GM11168 (cell line): ENCODE measurements around the gene FAM78A.
"Not testable (repeated sequence)": the region's sequence is repeated elsewhere in the genome, so short reads cannot be mapped to it uniquely, and the experiment has no call there.

Source experiments
- in situ Hi-C: fragments of 300-500 bp; cut with MboI; formaldehyde crosslinking; loops from one replicate; pipeline ENCODE4 v1.12.0; 2022; ENCODE audit warnings: low sequenced_read_pairs; ENCODE audit not compliant: unreplicated experiment

Gene FAM78A

DNA sequence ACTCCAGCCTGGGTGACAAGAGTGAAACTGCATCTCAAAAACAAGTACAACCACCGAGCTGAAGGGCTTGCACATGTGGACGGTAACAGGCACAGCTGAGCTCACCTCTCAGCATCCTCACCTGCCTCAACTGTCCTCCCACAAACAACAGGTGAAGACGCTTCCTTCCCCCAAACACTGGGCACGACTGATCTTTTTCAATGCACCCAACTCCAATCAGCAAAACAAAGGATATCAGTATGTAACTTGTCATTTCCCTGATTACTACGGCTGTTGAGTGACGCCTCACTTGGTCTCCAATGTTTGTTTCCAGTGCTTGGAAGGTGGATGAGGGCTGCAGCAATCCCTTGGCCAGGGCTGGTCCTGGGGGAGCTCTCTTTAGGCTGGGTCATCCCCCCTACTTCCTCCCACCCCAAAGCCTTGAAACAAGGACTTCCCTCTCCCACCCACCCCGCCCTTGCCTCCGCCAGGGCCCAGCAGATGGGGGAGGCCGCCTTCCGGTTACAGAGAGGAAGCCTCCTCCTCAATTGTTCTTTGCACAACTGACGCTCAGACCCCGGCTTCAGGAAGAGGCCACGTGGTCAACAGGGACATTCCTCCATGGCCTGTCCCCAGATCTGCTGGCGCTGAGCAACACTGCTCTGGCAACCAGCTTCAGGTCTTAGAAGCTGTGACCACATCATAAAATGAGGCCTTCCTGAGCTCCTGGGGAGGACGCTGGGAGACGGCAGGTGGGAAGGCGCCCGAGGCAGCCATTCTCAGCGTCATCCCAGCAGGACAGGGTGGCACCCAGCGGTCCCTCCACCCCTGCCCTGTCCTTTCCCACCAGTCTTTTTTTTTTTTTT is 5.9 kb downstream of the FAM78A start:
- in situ Hi-C loops: no loop called here

DNA sequence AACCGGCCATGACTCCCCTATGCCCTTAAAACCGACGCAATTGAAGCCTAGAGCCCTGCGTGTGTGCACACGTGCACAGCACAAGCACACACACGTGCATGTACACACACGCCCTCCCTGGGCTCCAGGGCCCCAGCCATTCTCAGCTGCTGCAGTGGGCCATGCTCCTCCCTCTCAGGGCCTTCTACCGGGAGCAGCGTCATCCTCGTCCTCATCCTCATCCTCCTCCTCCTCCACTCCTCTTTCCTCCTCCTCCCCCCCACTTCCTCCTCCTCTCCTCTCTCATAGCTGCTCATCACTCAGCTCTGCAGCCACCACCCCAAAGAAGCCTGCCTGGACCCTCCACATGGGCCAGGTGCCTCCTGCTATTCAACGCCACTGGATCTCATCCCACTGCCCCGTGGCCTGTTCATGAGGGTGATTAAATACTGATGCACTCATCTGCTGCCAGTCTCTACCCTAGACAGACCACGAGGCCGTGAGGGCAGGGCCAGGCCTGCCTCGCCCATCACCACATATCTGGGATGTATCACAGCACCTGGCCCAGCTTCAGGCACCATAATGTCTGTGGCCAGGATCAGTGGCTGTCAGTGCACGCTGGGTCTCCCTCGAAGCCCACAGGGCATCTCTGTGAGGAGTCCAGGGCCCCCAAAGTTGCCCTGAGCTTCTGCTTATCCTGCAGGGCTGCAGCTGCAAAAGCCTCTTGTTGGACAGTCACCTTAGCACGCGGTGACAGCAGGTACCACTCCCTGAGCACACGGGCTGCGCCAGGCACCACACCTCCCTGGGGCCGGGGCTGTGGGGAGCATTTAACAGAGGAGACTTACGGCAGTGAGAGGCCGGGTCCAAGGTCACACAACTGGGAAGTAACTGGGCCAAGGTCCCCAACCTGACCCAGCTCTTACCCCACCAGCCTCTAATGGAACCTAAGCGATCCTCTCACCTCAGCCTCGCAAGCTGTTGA is 9.8 kb downstream of the FAM78A start:
- in situ Hi-C loops: no loop called here

DNA sequence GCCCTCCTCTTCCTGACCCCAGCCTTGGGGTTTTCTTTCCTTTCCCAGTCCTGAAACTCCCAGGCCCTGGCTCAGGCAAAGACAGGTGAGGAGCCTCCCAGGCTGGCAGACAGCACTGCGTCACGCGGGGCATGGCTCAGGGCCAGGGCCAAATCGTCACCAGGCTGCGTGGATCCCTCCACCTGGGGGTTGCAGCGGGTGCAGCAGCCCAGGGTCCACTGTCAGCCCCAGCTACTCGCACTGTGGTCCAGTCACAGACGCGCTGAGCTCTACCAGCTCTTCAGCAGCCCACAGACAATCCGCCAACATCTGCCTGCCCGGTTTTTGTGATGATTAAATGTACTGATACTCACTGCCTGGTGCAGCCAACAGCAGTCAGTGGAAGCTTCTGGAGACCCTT is 12.1 kb downstream of the FAM78A start:
- in situ Hi-C loops: no loop called here

DNA sequence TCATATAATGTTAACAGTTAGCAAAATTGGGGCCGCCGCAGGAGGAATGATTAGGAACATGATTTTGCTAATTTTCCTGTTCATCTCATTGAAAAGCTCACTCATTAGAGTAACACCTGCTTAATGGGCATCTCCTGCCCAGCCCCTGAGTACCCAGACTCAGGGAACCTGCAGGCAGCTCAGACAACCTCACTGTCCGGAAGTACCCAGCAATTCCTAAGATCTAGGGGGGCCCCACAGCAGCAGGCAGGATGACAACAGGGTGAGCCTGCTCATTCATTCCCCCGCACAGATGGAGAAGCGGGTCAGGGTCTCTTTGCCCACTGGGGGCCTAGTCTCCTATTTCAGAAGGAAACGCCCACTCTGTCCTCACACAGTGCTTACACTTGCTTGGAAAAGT is 12.6 kb downstream of the FAM78A start:
- in situ Hi-C loops: no loop called here

DNA sequence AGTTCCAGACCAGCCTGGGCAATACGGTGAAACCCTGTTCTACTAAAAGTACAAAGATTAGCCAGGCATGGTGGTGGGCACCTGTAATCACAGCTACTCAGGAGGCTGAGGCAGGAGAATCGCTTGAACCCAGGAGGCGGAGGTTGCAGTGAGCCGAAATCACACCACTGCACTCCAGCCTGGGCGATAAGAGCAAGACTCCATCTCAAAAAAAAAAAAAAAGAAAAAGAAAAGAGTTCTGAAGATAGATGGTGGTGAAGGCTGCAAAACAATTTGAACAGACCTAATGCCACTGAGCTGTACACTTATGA is 13.3 kb downstream of the FAM78A start:
- in situ Hi-C loops: not testable (repeated sequence)

DNA sequence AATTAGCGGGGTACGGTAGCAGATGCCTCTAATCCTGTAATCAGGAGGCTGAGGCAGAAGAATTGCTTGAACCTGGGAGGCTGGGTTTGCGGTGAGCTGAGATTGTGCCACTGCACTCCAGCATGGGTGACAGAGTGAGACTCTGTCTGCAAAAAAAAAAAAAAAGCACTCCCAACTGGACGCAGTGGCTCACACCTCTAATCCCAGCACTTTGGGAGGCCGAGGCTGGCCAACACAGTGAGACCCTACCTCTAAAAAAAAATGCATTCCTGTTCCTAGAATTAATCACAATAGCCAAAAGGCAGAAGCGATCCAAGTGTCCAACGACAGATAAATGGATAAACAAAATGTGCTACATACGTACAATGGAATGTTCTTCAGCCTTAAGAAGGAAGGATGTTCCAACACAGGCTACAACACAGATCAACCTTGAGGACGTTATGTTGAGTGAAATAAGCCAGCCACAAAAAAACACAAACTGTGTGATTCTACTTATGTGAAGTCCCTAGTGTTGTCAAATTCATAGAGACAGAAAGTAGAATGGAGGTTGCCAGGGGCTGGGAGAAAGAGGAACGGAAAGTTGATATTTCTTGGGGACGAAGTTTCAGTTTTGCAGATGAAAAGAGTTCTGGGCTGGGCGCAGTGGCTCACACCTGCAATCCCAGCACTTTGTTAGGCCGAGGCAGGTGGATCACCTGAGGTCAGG is 13.8 kb downstream of the FAM78A start:
- in situ Hi-C loops: no loop called here

DNA sequence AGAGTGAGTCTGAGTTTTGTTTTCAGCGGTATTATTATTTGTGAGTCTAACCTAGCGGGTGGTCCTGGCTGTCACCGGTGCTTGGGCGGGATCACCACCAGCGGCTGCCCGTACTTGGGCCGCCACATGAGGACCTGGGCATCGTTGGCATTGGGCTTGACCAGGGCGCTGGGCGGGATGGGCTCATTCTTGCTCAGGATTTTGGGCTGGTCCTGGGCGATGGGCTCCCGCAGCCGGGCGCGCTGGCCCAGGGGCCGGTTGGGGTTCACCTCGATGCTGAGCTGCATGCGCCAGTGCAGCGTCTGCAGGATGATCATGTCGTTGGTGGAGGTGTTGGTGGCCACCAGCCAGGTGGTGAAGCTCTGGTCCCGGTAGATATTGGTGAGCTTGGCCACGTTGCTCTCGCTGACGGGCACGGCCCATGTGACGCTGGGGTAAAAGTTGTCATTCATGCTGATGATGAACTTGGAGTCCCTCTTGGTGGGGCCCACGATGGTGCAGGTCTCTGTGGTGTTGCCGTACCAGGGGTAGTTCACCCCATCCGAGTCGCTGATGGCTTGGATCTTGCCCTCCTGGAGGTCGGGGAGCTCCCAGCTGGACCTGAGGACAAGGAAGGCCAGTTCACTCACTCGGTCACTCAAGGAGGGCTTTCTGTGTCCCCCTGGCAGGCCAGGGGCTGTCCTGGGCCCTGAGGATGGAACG is 15.4 kb downstream of the FAM78A start:
- in situ Hi-C loops: no loop called here

DNA sequence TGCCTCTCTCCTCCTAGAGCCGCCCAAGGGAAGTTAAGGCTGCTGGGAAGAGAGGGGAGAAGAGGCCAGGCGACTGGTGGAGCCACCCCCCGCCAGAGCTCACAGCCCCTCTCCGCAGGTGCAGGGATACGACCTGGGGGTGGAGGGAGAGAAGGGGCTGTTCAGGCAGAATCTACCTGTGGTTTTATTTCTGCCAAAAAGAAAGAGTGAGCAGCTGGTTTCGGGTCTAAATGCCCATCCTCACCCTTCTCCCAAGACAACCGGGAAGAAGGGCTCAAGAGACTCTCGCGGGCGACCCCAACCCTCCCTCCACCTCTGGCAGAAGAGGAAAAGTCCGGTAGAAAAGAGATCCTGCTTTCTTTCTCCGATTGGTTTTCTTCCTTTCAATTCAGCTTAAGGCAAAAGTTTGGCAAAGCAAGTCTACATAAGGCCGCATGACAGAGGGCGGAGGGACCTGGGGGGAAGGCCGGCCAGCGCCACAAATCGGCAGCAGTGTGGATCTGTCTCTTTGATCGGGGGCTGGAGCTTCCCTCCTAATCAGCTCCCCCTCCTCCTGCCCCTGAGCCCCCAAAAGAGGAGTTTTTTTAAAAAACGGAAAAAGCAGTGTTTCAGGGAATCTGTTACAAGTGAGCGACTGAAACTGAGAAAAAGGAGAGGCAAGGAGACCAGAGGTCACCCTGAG is 16.3 kb downstream of the FAM78A start:
- in situ Hi-C loops: no loop called here

DNA sequence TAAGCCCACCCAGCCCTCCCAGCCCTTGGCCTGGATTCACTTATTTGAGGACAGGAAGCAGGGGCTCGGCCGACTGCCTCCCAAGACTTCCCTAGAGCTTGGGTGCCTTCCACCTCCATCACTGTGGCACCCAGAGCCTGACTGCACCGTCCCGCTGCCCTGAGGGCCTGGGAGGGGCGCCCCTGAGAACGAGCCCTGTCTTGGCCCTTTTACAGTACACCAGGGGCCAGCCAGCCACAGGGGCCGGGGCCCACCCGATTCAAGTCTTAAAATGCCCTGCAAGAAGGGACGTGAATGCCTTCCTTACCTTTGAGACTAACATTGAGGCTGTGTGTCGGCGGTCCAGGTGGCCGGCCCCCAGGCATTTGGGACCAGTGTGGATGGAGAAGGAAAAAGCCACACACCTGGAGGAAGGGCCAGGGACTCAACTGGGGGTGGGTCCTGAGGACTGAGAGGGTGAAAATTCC is 16.8 kb downstream of the FAM78A start:
- in situ Hi-C loops: no loop called here

DNA sequence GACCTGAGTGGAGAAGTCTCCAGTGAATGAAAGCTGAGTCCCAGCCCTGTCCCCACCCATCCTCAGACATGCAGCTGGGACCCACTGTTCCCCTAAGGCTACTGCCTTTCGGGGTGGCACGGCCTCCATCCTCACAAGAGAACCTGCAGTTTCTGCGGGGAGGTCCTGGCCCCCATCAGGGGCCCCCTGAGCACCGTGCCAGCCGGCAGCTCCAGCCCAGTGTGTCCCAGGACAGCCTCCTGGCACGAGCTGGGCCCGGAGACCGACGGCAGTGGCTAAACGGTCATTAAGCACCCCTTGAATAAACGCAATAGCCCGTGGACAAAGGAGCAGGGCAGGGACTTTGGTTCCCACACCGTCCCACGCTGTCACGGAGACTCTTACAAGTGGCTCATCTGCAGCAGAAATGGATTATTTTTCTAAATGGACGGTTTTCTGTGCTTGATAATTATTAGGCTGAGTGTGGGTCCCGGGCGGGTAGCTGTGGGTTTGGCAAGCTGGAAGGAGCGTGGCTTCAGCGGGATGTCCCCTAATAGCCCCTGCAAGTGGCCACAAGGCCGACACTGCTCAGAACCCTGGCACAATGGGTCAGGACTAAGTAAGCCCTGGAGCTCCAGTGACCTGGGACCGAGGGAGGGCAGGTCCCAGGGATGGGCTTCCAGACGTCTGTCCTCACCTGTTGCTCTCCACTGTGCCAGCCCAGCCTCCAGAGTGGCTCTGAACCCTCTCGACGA is 17.4 kb downstream of the FAM78A start:
- in situ Hi-C loops: no loop called here

DNA sequence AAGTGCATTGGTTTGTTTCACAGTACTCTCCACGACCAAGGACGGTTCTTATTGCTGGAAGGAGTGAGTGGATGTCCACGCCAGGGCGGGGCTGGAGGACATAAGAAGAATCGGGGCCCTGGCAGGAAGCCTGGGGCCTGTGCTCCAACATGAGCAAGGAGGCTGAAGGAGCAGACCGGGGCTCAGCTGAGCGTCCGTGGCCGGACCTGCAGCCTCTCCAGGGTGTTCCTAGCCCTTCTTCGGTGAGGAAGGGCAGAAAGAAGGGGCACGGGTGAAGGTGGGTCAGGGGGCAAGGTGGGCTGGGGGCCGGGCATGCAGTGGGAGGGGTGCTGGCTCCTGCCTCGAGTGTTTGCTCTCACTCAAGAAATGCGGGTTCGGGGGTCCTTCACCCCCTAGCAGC is 18.1 kb downstream of the FAM78A start:
- in situ Hi-C loops: no loop called here

DNA sequence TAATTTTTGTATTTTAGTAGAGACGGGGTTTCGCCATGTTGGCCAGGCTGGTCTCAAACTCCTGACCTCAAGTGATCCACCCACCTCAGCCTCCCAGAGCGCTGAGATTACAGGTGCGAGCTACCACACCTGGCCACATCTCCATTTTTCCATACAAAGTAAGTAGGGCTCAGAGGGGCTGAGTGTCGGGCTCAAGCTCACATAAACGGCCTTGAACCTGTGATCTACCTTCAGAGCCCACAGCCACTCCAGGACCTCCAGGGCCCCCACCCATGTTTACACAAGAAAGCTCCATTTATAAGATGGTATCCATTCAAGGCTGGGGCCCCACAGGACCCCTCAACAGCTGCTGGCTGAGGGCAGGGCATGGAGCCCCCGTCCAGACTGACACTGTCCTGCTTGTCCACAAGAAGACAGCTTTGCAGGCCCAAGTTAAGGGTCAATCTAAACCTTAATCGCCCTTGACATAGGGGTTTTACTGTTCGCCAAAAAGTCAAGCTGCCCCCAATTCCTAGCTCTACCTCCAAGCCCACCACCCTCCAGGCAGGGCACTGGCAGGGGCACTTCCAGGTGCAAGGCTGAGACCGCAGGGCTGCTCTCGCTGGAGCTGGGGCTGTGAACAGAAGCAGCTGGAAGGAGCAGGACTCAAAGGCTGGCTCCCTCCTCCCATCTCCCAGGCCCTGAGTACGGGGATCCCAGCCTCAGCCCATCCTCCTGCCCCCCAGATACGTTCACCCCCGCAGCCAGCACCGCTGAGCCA is 18.9 kb downstream of the FAM78A start:
- in situ Hi-C loops: no loop called here

DNA sequence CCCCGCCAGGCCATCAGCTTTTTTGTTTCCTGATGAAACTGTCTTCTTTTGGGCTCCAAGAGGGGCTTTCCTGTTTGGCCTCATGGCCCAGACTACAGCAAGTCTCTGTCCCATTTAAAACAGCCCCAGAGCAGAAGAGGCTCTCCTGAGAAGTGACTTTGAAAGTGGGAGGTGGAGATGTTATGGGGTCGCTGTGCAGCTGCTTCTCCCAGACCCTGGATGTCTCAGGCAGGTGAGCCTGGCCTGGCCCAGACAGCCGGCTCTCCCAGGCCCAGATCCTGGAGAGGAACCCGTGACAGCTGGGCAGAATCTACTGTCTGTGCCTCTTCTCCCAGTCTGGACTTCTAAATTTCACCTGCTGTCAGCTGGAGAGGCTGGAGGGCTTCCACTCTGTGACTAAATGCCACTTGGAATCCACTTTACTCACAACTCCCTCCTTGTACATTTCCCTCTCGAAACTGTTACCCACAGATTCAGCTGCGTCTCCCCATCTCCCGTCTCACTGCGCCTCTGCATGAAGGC is 20.6 kb downstream of the FAM78A start:
- in situ Hi-C loops: no loop called here

DNA sequence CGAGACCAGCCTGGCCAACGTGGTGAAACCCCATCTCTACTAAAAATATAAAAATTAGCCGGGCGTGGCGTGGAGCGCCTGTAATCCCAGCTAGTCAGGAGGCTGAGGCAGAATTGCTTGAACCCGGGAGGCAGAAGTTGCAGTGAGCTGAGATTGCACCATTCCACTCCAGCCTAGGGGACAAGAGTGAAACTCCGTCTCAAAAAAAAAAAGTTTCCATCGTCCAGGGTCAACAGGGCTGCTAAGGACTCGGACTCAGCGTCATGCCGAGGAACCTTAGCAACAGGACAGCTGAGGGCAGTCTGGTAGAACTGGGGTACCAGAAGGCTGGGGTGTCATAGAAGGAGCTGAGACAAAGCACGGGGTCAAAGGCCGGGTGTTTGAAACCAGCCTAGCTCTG is 21.7 kb downstream of the FAM78A start:
- in situ Hi-C loops: no loop called here

DNA sequence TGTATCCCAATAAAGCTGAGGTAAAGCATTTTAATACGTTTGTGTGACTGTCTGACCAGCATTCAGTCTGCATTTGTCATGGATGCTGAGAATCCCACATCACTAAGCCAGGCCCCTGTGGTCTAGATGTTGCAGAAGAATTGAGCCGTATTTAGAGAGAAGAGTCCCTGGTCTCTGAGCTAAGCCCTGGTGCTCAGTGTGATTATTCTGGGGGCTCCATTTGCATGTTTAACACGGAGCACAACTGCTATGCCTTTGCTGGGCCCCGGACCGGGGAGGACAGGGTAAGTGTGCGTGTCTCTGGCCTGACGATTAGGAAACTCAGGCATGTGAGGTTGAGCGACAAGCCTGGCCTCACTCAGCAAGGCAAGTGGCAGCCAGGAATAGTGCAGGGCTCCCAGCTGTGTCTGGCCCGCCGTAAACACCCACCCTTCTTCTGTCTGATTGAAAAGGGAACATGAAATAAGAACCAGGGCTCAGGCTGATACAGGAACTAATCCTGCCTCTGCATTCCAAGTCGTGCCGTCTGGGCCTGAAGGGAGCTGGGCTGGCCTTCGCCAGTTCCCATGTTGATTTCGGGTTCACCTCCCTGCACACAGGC is 22.3 kb downstream of the FAM78A start:
- in situ Hi-C loops: no loop called here

DNA sequence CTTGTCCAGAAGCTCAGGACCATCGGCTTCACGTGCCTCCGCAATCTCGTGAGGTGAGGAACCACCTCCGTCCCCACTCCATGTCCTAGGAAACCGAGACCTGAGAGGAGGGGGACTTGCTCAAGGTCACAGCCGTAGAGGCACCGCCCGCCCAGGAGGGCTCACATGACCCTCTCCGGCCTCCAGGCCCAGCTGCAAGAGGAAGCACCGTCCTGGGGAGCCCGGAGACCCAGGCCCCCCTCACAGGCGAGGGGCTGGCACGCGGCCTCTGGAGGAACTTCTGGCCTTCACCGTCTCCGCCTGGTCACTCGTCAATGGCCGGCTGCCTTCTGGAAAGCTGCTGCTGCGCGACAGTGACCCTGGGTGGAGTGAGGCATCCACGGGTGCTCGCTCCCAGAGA is 24.2 kb downstream of the FAM78A start:
- in situ Hi-C loops: no loop called here

DNA sequence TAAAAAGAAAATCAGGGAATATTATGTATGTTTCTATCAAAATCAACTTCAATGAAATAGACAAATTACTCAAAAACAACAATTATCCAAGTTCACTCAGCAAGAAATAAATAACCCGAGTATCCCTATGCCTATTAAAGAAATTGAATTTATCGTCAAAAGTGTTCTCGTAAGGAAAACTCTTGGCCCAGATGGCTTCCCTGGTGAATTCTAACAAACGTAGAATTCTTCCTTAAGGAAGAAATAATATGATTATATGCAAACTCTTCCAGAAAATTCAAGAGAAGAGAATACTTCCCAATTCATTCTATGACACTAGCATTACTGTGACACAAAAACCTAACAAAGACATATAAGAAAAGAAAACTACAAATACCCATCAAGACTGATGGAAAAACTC is 29.7 kb downstream of the FAM78A start:
- in situ Hi-C loops: no loop called here

DNA sequence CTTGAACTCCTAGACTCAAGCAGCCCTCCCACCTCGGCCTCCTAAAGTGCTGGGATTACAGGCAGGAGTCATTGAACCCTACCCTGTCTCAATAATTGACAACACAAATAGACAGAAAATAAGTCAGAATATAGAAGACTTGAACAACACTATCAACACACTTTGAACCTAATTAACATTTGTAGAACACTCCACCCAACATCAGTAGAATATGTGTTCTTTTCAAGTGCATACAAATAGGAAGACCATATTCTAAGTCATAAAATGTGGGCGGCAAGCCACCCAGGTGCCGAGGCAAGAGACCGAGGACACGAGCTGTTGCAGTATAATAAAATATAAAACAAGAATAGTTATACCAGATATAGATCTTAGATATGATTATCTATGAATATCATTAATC is 32.0 kb downstream of the FAM78A start:
- in situ Hi-C loops: not testable (repeated sequence)
